A549 (cell line): ENCODE measurements around the gene DDIT3.

Experiments used
- BHLHE40 ChIP-seq: IDR thresholded peaks from 2 replicates; pipeline ENCODE4 v1.6.1; 2012; ENCODE audit warnings: low read depth, low read length, inconsistent platforms
- CBX8 ChIP-seq: fragments of 200-600 bp; sonication (generic); IDR thresholded peaks from 2 replicates; pipeline ENCODE4 v1.6.1; 2016
- EHMT2 ChIP-seq: fragments of 200-600 bp; sonication (generic); IDR thresholded peaks from 2 replicates; pipeline ENCODE4 v1.6.1; 2016; ENCODE audit warnings: antibody characterized with exemption, low read depth, mild to moderate bottlenecking, moderate library complexity
- ELK1 ChIP-seq: fragments of 150-350 bp; IDR thresholded peaks from 2 replicates; pipeline ENCODE4 v1.6.1; 2014; ENCODE audit warnings: low read depth, mild to moderate bottlenecking, low read length
- POLR2A ChIP-seq: IDR thresholded peaks from 2 replicates; pipeline ENCODE4 v1.6.1; 2012; ENCODE audit warnings: mild to moderate bottlenecking, low read length
- RCOR1 ChIP-seq: fragments of 150-350 bp; IDR thresholded peaks from 2 replicates; pipeline ENCODE4 v1.6.1; 2014; ENCODE audit warnings: antibody characterized with exemption, low read length, low read depth
- REST ChIP-seq: fragments of 200-600 bp; sonication (generic); IDR thresholded peaks from 2 replicates; pipeline ENCODE4 v1.6.1; 2016; ENCODE audit warnings: antibody characterized with exemption, mild to moderate bottlenecking, moderate library complexity
- TF ChIP-seq, protein P1 (sequence below): fragments of >200 bp; sonication (Bioruptor Twin); formaldehyde crosslinking; IDR thresholded peaks from 3 replicates; pipeline ENCODE4 v1.5.1; 2016
- TF ChIP-seq, protein P2 (sequence below): IDR thresholded peaks from 2 replicates; pipeline ENCODE4 v1.6.1; 2012
- TF ChIP-seq, protein P3 (sequence below): fragments of >200 bp; sonication (Bioruptor Twin); formaldehyde crosslinking; IDR thresholded peaks from 3 replicates; pipeline ENCODE4 v1.6.1; 2016
- TF ChIP-seq, protein P4 (sequence below): fragments of 450-650 bp; IDR thresholded peaks from 2 replicates; pipeline ENCODE4 v1.6.1; 2014; ENCODE audit warnings: antibody characterized with exemption

DNA sequence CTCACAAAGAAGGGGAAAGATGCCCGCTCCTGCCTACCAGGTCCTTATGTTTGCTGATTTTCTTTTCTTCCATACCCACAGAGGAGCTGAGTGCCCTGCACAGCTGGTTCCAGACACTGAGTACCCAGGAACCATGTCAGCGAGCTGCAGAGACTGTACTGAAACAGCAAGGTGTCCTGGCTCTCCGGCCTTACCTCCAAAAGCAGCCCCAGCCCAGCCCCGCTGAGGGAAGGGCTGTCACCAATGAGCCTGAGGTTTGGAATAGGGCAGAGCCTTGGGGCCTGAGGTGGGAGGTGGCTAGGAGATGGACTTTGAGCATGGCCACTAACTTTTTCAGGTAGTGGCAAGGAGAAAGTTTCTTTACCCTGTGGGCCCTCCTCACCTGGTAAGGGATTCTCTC, 30.2 kb downstream of the DDIT3 start:
- TF ChIP-seq, protein P1, sequence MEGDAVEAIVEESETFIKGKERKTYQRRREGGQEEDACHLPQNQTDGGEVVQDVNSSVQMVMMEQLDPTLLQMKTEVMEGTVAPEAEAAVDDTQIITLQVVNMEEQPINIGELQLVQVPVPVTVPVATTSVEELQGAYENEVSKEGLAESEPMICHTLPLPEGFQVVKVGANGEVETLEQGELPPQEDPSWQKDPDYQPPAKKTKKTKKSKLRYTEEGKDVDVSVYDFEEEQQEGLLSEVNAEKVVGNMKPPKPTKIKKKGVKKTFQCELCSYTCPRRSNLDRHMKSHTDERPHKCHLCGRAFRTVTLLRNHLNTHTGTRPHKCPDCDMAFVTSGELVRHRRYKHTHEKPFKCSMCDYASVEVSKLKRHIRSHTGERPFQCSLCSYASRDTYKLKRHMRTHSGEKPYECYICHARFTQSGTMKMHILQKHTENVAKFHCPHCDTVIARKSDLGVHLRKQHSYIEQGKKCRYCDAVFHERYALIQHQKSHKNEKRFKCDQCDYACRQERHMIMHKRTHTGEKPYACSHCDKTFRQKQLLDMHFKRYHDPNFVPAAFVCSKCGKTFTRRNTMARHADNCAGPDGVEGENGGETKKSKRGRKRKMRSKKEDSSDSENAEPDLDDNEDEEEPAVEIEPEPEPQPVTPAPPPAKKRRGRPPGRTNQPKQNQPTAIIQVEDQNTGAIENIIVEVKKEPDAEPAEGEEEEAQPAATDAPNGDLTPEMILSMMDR: no peak
- TF ChIP-seq, protein P2, sequence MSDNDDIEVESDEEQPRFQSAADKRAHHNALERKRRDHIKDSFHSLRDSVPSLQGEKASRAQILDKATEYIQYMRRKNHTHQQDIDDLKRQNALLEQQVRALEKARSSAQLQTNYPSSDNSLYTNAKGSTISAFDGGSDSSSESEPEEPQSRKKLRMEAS: no peak
- no peak for TF ChIP-seq BHLHE40
- no peak for TF ChIP-seq REST
- TF ChIP-seq, protein P3, sequence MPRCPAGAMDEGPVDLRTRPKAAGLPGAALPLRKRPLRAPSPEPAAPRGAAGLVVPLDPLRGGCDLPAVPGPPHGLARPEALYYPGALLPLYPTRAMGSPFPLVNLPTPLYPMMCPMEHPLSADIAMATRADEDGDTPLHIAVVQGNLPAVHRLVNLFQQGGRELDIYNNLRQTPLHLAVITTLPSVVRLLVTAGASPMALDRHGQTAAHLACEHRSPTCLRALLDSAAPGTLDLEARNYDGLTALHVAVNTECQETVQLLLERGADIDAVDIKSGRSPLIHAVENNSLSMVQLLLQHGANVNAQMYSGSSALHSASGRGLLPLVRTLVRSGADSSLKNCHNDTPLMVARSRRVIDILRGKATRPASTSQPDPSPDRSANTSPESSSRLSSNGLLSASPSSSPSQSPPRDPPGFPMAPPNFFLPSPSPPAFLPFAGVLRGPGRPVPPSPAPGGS: no peak
- TF ChIP-seq EHMT2: no peak
- TF ChIP-seq CBX8: no peak
- no peak for TF ChIP-seq POLR2A
- TF ChIP-seq ELK1: no peak
- no peak for TF ChIP-seq RCOR1
- TF ChIP-seq, protein P4, sequence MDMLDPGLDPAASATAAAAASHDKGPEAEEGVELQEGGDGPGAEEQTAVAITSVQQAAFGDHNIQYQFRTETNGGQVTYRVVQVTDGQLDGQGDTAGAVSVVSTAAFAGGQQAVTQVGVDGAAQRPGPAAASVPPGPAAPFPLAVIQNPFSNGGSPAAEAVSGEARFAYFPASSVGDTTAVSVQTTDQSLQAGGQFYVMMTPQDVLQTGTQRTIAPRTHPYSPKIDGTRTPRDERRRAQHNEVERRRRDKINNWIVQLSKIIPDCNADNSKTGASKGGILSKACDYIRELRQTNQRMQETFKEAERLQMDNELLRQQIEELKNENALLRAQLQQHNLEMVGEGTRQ: no peak
